HG02884 (cell line): ENCODE data around the gene TTLL13.

Experiments
- ATAC-seq: cut with Tn5 transposase; IDR thresholded peaks from one replicate; pipeline ENCODE4 v1.9.1; 2021; ENCODE audit warnings: mild to moderate bottlenecking, moderate library complexity; ENCODE audit not compliant: unreplicated experiment

TTLL13 gene

DNA sequence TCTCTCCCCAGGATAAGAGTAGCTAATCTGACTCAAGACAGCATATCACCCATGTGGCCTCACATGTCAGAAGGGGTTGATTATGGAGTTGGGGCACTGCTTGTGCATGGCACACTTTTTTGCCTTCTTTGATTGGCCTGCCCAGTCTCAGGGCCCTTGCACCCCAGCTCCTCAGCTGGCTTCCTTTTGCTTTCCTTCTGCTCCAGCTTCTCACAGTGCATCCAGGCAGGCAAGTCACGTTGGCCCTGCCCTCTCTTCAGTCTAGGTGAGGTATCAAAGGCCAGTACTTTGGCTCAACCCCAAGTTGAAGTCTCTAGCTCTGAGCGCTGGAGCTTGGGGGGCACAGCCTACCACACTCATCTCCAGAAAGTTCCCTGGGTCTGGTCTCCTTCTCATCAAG is 58.3 kb downstream of the TTLL13 start:
- ATAC-seq: no peak

DNA sequence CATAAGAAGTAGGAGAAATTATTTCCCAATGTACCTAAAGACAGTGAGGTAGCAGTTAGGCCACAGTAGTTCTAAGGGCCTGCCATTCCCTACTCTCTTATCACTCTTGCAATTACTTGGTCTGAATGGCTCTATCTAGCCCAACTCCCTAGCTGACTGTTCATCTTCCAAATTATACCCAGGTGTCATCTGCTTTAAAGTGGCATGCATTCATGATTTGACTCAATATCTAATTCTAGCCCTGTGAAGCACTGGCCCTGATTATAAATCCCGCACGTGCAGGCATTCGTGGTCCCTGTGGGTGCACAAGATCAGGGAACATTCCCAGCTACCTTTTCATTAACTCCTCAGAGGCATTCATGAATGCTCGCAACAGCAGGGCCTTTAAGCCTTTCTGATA is 59.7 kb downstream of the TTLL13 start:
- no peak for ATAC-seq
